CD8-positive, alpha-beta memory T cell (primary cell): ENCODE data around the gene SHB. TPM values are rescaled to one million over a fixed set of nuclear protein-coding genes. Genes with fewer than 3 reads are reported as not detected.

Source experiments
- CTCF ChIA-PET: fragments of 350-600 bp; sonication (Branson Sonifier 250); formaldehyde crosslinking; loops from one replicate; lab custom pipeline; 2021; ENCODE audit warnings: antibody characterized with exemption; lab: Charles Lee
- POLR2A ChIA-PET: fragments of 350-600 bp; sonication (Branson Sonifier 250); formaldehyde crosslinking; loops from one replicate; lab custom pipeline; 2021; ENCODE audit warnings: antibody characterized with exemption; lab: Charles Lee
- DNase-seq, 5 donors: peaks; one replicate each; pipeline versions ENCODE4 v3.0.0 to v3.0.0-alpha.2; 2020 to 2022; ENCODE audit warnings: mixed read lengths in 1 of 5
- H3K27ac ChIP-seq: one replicate; pipeline ENCODE4 v1.7.0; 2013; ENCODE audit warnings: low read depth, mild to moderate bottlenecking, low read length, moderate library complexity
- H3K27me3 ChIP-seq: 2 replicates; pipeline ENCODE4 v1.7.0; 2013; ENCODE audit warnings: low read length, mild to moderate bottlenecking; ENCODE audit not compliant: insufficient read depth, poor library complexity, severe bottlenecking
- H3K36me3 ChIP-seq: 2 replicates; pipeline ENCODE4 v1.7.0; 2013; ENCODE audit warnings: mild to moderate bottlenecking, low read length, moderate library complexity; ENCODE audit not compliant: insufficient read depth
- H3K4me1 ChIP-seq: 2 replicates; pipeline ENCODE4 v1.7.0; 2013; ENCODE audit warnings: mild to moderate bottlenecking, low read length, moderate library complexity; ENCODE audit not compliant: insufficient read depth
- H3K4me3 ChIP-seq: 2 replicates; pipeline ENCODE4 v1.7.0; 2013; ENCODE audit warnings: mild to moderate bottlenecking, low read length
- H3K9me3 ChIP-seq: 2 replicates; pipeline ENCODE4 v1.7.0; 2013; ENCODE audit warnings: mild to moderate bottlenecking, low read length
- H3K27ac Mint-ChIP-seq, 8 donors: one replicate each; pipeline ENCODE4 v1.8.0; 2020 to 2021; ENCODE audit warnings: mixed read lengths in 8 of 8, mild to moderate bottlenecking in 6 of 8, inconsistent platforms in 3 of 8, moderate library complexity in 3 of 8
- H3K27me3 Mint-ChIP-seq, 2 donors: one replicate each; pipeline ENCODE4 v1.8.0; 2020 to 2021; ENCODE audit warnings: mixed read lengths in 2 of 2, mild to moderate bottlenecking in 1 of 2, moderate library complexity in 1 of 2
- H3K36me3 Mint-ChIP-seq, 3 donors: one replicate each; pipeline ENCODE4 v1.8.0; 2020 to 2021; ENCODE audit warnings: mixed read lengths in 3 of 3, inconsistent platforms in 1 of 3, mild to moderate bottlenecking in 1 of 3
- H3K4me1 Mint-ChIP-seq, 3 donors: one replicate each; pipeline ENCODE4 v1.8.0; 2020 to 2021; ENCODE audit warnings: mixed read lengths in 3 of 3, inconsistent platforms in 1 of 3, mild to moderate bottlenecking in 1 of 3
- H3K4me3 Mint-ChIP-seq, 7 donors: one replicate each; pipeline ENCODE4 v1.8.0; 2020 to 2021; ENCODE audit warnings: mixed read lengths in 7 of 7, mild to moderate bottlenecking in 6 of 7, moderate library complexity in 4 of 7, inconsistent platforms in 2 of 7
- H3K9me3 Mint-ChIP-seq, 5 donors: one replicate each; pipeline ENCODE4 v1.8.0; 2020 to 2022; ENCODE audit warnings: mixed read lengths in 5 of 5, mild to moderate bottlenecking in 3 of 5, moderate library complexity in 2 of 5, inconsistent platforms in 1 of 5
- polyA plus RNA-seq: library from polyadenylated mRNA; unstranded; fragments of 300-500 nt; fragmentation: Illumina TruSeq; gene quantifications from one replicate; pipeline ENCODE4 v1.2.3, GENCODE V29; 2021
- total RNA-seq, 2 experiments: library from RNA; stranded (reverse); gene quantifications; one replicate each; pipeline ENCODE4 v1.2.3, GENCODE V29; 2021

Gene SHB
- total and polyA plus RNA-seq, 3 experiments from 2014 or later: 0.64 to 1.8 (median 1.8) TPM

- Mint-ChIP-seq H3K4me3 (peak overlapping the region in 2 of 7 donors; percentile 27 to 72), H3K4me1 (peaks cover 13 to 16% (median 15%) of the 10 kb centered on the region in 3 donors), H3K36me3 (no peaks in the 10 kb centered on the region), H3K27ac (no peak overlapping the region), H3K27me3 (peaks cover 13 to 16% of the 10 kb centered on the region in 2 donors), H3K9me3 (no peaks in the 10 kb centered on the region)
- ChIA-PET CTCF (interaction anchor here (1.1 kb wide), 1 partner anchor 151 kb away, joined by 4 read pairs; no protein-coding TSS in a partner anchor), POLR2A (no interaction called here)
- Histone ChIP-seq H3K36me3 (no peaks in the 10 kb centered on the region), H3K4me3 (no peak overlapping the region), H3K27ac (no peak overlapping the region), H3K4me1 (peaks cover 15% of the 10 kb centered on the region), H3K9me3 (no peaks in the 10 kb centered on the region), H3K27me3 (no peaks in the 10 kb centered on the region)
- no peak for DNase-seq
Observed at GRCh38 chr9:38064842-38065368, 4.1 kb downstream of the SHB start.

- ChIA-PET POLR2A (no interaction called here), CTCF (no interaction called here)
- Histone ChIP-seq H3K4me3 (no peak overlapping the region), H3K4me1 (peaks cover 10% of the 10 kb centered on the region), H3K9me3 (no peaks in the 10 kb centered on the region), H3K27ac (no peak overlapping the region), H3K27me3 (no peaks in the 10 kb centered on the region), H3K36me3 (no peaks in the 10 kb centered on the region)
- H3K27ac Mint-ChIP-seq: no peak overlapping the region
- H3K4me3 Mint-ChIP-seq: no peak overlapping the region
- H3K36me3 Mint-ChIP-seq: no peaks in the 10 kb centered on the region
- H3K4me1 Mint-ChIP-seq: peaks cover 8 to 12% (median 10%) of the 10 kb centered on the region in 3 donors
- no peak for DNase-seq
- H3K9me3 Mint-ChIP-seq: no peaks in the 10 kb centered on the region
- H3K27me3 Mint-ChIP-seq: peaks cover 13 to 16% of the 10 kb centered on the region in 2 donors
Observed at GRCh38 chr9:38063363-38063707, 5.7 kb downstream of the SHB start.

- CTCF ChIA-PET: no interaction called here
- no peak overlapping the region for H3K4me3 Mint-ChIP-seq
- Histone ChIP-seq H3K4me3 (no peak overlapping the region), H3K4me1 (peaks cover 9% of the 10 kb centered on the region), H3K27me3 (no peaks in the 10 kb centered on the region), H3K9me3 (no peaks in the 10 kb centered on the region), H3K36me3 (no peaks in the 10 kb centered on the region), H3K27ac (no peak overlapping the region)
- peaks cover 8 to 12% (median 10%) of the 10 kb centered on the region in 3 donors for H3K4me1 Mint-ChIP-seq
- POLR2A ChIA-PET: no interaction called here
- no peaks in the 10 kb centered on the region for H3K36me3 Mint-ChIP-seq
- no peaks in the 10 kb centered on the region for H3K9me3 Mint-ChIP-seq
- no peak overlapping the region for H3K27ac Mint-ChIP-seq
- no peak for DNase-seq
- H3K27me3 Mint-ChIP-seq: peaks cover 13 to 16% of the 10 kb centered on the region in 2 donors
Observed at GRCh38 chr9:38062498-38063362, 6.3 kb downstream of the SHB start.

GRCh38 chr9:38062106-38062497 lies 6.9 kb downstream of the SHB start:
- no peaks in the 10 kb centered on the region for H3K36me3 Mint-ChIP-seq

GRCh38 chr9:38061326-38061977 lies 7.6 kb downstream of the SHB start:
- DNase-seq: no peak
- Histone ChIP-seq H3K4me1 (no peaks in the 10 kb centered on the region), H3K9me3 (no peaks in the 10 kb centered on the region), H3K27me3 (no peaks in the 10 kb centered on the region), H3K36me3 (no peaks in the 10 kb centered on the region), H3K4me3 (no peak overlapping the region), H3K27ac (no peak overlapping the region)
- Mint-ChIP-seq H3K27me3 (peaks cover 7 to 13% of the 10 kb centered on the region in 2 donors), H3K27ac (peak overlapping the region in 1 of 8 donors; percentile 61), H3K4me1 (no peaks in the 10 kb centered on the region), H3K36me3 (no peaks in the 10 kb centered on the region), H3K9me3 (no peaks in the 10 kb centered on the region), H3K4me3 (no peak overlapping the region)
- ChIA-PET POLR2A (no interaction called here), CTCF (no interaction called here)

More at GRCh38 chr9:38062106-38062497, 6.9 kb downstream of the SHB start:
- Histone ChIP-seq H3K4me1 (peaks cover 3% of the 10 kb centered on the region), H3K4me3 (no peak overlapping the region), H3K36me3 (no peaks in the 10 kb centered on the region), H3K27ac (no peak overlapping the region), H3K9me3 (no peaks in the 10 kb centered on the region), H3K27me3 (no peaks in the 10 kb centered on the region)
- ChIA-PET POLR2A (no interaction called here), CTCF (no interaction called here)
- no peak overlapping the region for H3K4me3 Mint-ChIP-seq
- H3K4me1 Mint-ChIP-seq: peaks cover 3 to 6% (median 5%) of the 10 kb centered on the region in 3 donors
- H3K9me3 Mint-ChIP-seq: no peaks in the 10 kb centered on the region
- H3K27me3 Mint-ChIP-seq: peaks cover 13% of the 10 kb centered on the region in 2 donors
- no peak overlapping the region for H3K27ac Mint-ChIP-seq
- no peak for DNase-seq

- Histone ChIP-seq H3K4me3 (no peak overlapping the region), H3K9me3 (no peaks in the 10 kb centered on the region), H3K27me3 (no peaks in the 10 kb centered on the region), H3K27ac (no peak overlapping the region), H3K36me3 (no peaks in the 10 kb centered on the region), H3K4me1 (no peaks in the 10 kb centered on the region)
- Mint-ChIP-seq H3K27ac (no peak overlapping the region), H3K27me3 (peaks cover 5% of the 10 kb centered on the region in 2 donors), H3K36me3 (no peaks in the 10 kb centered on the region), H3K4me3 (no peak overlapping the region), H3K4me1 (no peaks in the 10 kb centered on the region), H3K9me3 (no peaks in the 10 kb centered on the region)
- ChIA-PET CTCF (no interaction called here), POLR2A (no interaction called here)
- no peak for DNase-seq
Observed at GRCh38 chr9:38060681-38061080, 8.3 kb downstream of the SHB start.

- no peak overlapping the region for H3K4me3 Mint-ChIP-seq
- Histone ChIP-seq H3K4me3 (no peak overlapping the region), H3K4me1 (no peaks in the 10 kb centered on the region), H3K36me3 (no peaks in the 10 kb centered on the region), H3K27ac (no peak overlapping the region), H3K27me3 (no peaks in the 10 kb centered on the region), H3K9me3 (no peaks in the 10 kb centered on the region)
- H3K27ac Mint-ChIP-seq: no peak overlapping the region
- no peaks in the 10 kb centered on the region for H3K36me3 Mint-ChIP-seq
- H3K4me1 Mint-ChIP-seq: no peaks in the 10 kb centered on the region
- CTCF ChIA-PET: interaction anchor here (1.4 kb wide), 1 partner anchor 29 kb away, joined by 5 read pairs; no protein-coding TSS in a partner anchor
- no peak for DNase-seq
- POLR2A ChIA-PET: interaction anchor here (0.5 kb wide), 1 partner anchor 8 kb away, joined by 11 read pairs; no protein-coding TSS in a partner anchor
- H3K27me3 Mint-ChIP-seq: peaks cover 4 to 5% of the 10 kb centered on the region in 2 donors
- no peaks in the 10 kb centered on the region for H3K9me3 Mint-ChIP-seq
Observed at GRCh38 chr9:38059233-38059936, 9.6 kb downstream of the SHB start.
